Measurements from ENCODE around the gene GNB1L.
A peak's percentile ranks its signal among the peaks of the same experiment; 100 is the strongest.

GNB1L gene

DNA sequence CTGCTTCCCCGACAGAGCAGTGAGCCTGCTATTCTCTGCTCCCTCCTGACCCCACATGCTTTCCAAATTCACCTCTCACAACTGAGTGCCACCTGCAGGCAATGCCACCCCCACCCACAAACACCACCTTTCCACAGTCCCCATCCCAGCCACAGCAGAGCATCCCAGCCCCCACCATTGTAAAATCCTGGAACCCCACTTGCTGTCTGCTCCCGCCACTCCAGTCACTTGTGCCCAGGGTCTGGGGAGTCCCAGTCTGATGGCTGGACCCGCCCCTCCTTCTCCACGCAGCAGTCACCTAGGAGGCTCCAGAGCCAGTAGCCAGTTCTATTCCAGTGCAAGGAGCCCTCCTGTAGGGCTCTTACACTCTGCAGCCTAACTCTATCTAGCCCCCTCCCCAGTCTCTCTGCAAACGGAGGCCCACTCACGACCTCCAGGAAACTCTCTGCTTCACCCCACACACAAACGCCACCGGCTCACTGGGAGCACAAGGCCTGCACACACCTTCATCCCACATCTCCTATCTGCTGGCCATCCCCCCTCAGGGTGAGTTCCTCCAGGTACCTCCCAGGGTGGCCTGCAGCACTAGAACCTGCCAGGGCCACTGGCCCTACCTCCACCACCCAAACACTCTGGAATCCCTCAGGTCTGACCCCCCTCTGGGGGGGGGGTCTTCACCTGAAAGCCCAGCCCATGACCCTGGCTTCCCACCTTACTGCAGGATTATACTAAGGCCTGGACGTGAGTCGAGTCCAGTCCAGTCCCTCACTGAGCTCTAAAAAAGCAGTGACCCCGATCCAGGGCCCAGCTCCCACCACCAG lies 1.4 kb downstream of the GNB1L start:
- peak overlapping the region; percentile 95 for H3K4me3 ChIP-seq (ENCODE audit: low read depth, low read length)
- no peak for TF ChIP-seq CTCF (IDR thresholded peaks at IDR 0.05; ENCODE audit: low read depth, low read length)

GRCh38 chr22:19852177-19852781 lies 2.4 kb downstream of the GNB1L start:
- H3K4me3 ChIP-seq (ENCODE audit: low read depth, low read length), result peak overlapping the region; percentile 95
- no peak for TF ChIP-seq CTCF (IDR thresholded peaks at IDR 0.05; ENCODE audit: low read depth, low read length)

DNA sequence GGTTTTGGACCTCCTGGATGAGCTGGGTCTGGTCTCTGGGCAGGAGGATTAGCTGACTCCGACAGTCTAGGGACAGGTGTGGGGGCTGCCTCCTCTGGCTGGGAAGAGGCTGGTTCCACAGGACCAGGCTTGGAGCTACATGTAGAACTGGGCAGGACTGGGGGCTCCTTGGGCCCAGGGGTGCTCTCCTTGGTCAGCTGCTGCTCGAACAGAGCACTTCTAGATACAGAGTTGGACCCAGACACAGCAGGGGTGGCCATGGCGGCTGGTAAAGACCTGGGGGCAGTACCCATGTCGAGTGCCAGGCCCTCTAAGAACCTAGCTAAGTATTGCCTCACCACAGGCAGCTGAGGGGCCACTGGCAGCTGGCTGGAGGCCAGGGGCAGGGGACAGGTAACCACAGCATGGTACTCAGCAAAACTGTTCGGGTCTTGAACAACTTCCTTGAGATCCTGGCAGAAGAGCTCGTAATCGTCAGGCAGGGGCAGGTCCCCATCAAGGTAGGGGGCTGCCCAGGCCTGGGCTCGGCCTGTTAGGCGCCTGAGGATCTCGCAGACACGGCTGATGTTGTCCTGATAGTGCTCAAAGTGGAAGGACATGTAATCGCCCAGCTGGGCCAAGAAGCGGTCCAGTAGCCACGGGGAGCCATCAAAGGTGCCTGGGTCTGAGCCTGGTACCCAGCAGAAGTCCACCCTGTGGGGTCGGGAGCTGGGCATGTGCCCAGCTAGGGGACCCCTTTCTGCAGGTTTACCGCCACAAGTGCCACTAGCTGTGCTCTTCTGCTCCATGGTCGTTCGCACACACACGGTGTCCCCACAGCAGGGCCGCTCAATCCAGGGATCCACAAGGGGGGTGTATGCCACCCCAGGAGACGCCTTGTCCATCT lies 3.1 kb downstream of the GNB1L start:
- TF ChIP-seq CTCF (IDR thresholded peaks at IDR 0.05; ENCODE audit: low read depth, low read length), result no peak
- H3K4me3 ChIP-seq (ENCODE audit: low read depth, low read length), result no peak overlapping the region

DNA sequence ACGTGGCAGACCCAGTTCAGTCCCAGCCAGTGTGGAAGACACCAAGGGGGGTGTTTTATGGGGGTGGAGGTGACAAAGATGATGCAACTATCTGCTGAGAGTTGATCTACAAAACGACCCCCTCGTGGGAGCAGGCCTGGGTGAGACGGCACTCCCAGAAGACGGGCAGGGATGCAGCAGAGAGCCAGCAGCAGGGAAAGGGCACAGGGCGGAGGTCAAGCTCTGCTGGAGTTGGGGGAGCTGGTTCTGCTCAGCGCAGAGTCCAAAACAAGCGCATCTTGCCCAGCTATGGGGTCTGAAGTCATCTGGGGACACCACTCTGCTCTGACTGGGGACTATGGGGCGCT lies 3.9 kb downstream of the GNB1L start:
- H3K4me3 ChIP-seq (ENCODE audit: low read depth, low read length), result no peak overlapping the region
- TF ChIP-seq CTCF (IDR thresholded peaks at IDR 0.05; ENCODE audit: low read depth, low read length), result no peak

GRCh38 chr22:19849835-19850762 lies 4.6 kb downstream of the GNB1L start:
- no peak for TF ChIP-seq CTCF (IDR thresholded peaks at IDR 0.05; ENCODE audit: low read depth, low read length)
- H3K4me3 ChIP-seq (ENCODE audit: low read depth, low read length), result no peak overlapping the region

DNA sequence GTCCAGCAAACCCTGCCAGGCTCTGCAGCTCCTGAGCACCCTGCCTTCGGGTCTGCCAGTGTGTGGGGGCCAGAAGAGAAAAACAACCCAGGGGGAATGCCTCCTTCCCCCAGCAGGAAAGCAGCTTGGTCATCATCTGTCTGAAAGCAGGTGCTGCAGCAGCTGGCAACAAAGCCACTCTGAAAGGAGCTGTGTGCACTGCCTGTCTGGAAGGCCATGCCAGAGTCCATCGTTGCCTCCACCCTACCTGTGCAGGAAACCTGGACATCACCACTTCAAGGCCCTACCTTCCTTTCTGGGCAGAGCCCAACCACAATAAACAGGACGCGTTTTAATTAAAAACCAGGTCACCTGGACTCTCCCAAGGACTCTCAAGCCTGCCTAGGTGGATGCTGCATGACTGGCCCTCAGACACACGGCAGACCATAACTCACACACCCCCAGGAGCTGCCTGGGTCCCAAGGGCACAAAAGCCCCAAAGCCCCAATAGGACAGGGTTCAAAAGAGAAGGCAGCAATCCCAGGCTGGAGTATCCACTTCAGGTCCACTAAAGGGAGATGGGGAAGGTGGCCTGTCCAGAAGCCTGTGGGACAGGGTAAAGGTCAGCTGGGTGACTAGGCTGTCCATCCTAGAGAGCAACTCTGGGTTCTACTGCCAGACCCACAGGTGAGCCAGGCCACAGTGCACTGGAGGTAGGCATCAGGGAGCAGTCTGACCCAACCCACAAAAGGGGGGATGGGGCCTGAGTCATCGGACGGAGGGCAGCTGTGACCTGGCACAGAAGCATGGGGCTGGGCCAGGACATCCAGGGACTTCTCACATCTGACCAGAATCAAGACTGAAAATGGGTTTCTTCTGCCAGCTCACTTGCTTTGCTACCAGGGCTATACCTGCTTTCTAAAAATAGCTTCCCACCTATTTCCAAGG lies 6.1 kb downstream of the GNB1L start:
- TF ChIP-seq CTCF (IDR thresholded peaks at IDR 0.05; ENCODE audit: low read depth, low read length), result no peak
- H3K4me3 ChIP-seq (ENCODE audit: low read depth, low read length), result no peak overlapping the region
